Umbilical cord (tissue), 2 donors: ENCODE measurements around the gene KCNJ15. TPM values are rescaled to one million over a fixed set of nuclear protein-coding genes. Genes with fewer than 3 reads are reported as not detected.
A peak's percentile ranks its signal among the peaks of the same experiment; 100 is the strongest.
"Not testable (repeated sequence)": the region's sequence is repeated elsewhere in the genome, so short reads cannot be mapped to it uniquely, and the experiment has no call there.

Source experiments
- DNase-seq: peaks from one replicate; pipeline ENCODE4 v3.0.0-alpha.2; 2015; ENCODE audit warnings: low spot score
- total RNA-seq: library from RNA; depleted of rRNA; stranded (reverse); fragments of >200 nt; gene quantifications from one replicate; pipeline ENCODE4 v1.2.3, GENCODE V29; 2014; ENCODE audit warnings: low replicate concordance; ENCODE audit not compliant: insufficient read depth

KCNJ15 gene
- total RNA-seq, 1 donor from 2014 or later: 4.8 TPM

GRCh38 chr21:38244885-38245869 is 11.6 kb upstream of the KCNJ15 start:
- no peak for DNase-seq

- DNase-seq: no peak
Measured at GRCh38 chr21:38246511-38246910, 10.3 kb upstream of the KCNJ15 start.

GRCh38 chr21:38247054-38247453 is 9.7 kb upstream of the KCNJ15 start:
- DNase-seq: not testable (repeated sequence)

- no peak for DNase-seq
Measured at GRCh38 chr21:38247738-38248510, 8.9 kb upstream of the KCNJ15 start.

- DNase-seq: no peak
Measured at GRCh38 chr21:38249256-38249655, 7.5 kb upstream of the KCNJ15 start.

GRCh38 chr21:38249696-38250278 is 7.0 kb upstream of the KCNJ15 start:
- no peak for DNase-seq

GRCh38 chr21:38250991-38251418 is 5.8 kb upstream of the KCNJ15 start:
- DNase-seq: no peak

- DNase-seq: no peak
Measured at GRCh38 chr21:38254970-38255369, 1.8 kb upstream of the KCNJ15 start.

GRCh38 chr21:38255571-38256117 is 1.1 kb upstream of the KCNJ15 start:
- DNase-seq: no peak

- no peak for DNase-seq
Measured at GRCh38 chr21:38257667-38258066, 876 bp downstream of the KCNJ15 start.

GRCh38 chr21:38258521-38259485 is 2.0 kb downstream of the KCNJ15 start:
- peak; percentile 82 for DNase-seq

- DNase-seq: no peak
Measured at GRCh38 chr21:38259665-38260064, 2.9 kb downstream of the KCNJ15 start.

GRCh38 chr21:38260426-38260825 is 3.6 kb downstream of the KCNJ15 start:
- no peak for DNase-seq

GRCh38 chr21:38261851-38262250 is 5.1 kb downstream of the KCNJ15 start:
- DNase-seq: no peak

GRCh38 chr21:38263493-38263892 is 6.7 kb downstream of the KCNJ15 start:
- no peak for DNase-seq

- peak; percentile 84 for DNase-seq
Measured at GRCh38 chr21:38264571-38264970, 7.8 kb downstream of the KCNJ15 start.

GRCh38 chr21:38265166-38265565 is 8.4 kb downstream of the KCNJ15 start:
- no peak for DNase-seq

GRCh38 chr21:38266732-38267131 is 9.9 kb downstream of the KCNJ15 start:
- DNase-seq: no peak

GRCh38 chr21:38267136-38267755 is 10.5 kb downstream of the KCNJ15 start:
- no peak for DNase-seq
